PC-3 (cell line): Measurements from ENCODE around the gene FBXO42. TPM values are rescaled to one million over a fixed set of nuclear protein-coding genes. Genes with fewer than 3 reads are reported as not detected.

Source experiments
- ATAC-seq: fragments of 200-7000 bp; cut with Tn5 transposase; 2 replicates; pipeline ENCODE4 v1.9.1; 2020; ENCODE audit warnings: mild to moderate bottlenecking, moderate library complexity
- BruUV-seq: library from RNA; stranded (reverse); fragments of 400-500 nt; replicated peaks from 2 replicates; lab custom pipeline; 2021; lab: Mats Ljungman, UMichigan
- CTCF ChIA-PET: fragments of 300-600 bp; sonication (Branson Sonifier 250); formaldehyde crosslinking; loops from one replicate; lab custom pipeline; 2022; ENCODE audit warnings: antibody characterized with exemption; lab: Charles Lee
- POLR2A ChIA-PET: fragments of 300-600 bp; sonication (Branson Sonifier 250); formaldehyde crosslinking; loops from one replicate; lab custom pipeline; 2022; ENCODE audit warnings: antibody characterized with exemption; ENCODE audit not compliant: unreplicated experiment; lab: Charles Lee
- DNase-seq: peaks from one replicate; pipeline ENCODE4 v3.0.0-alpha.2; 2015
- H2AFZ ChIP-seq: fragments of 300-600 bp; sonication (generic); 2 replicates; pipeline ENCODE4 v1.6.0; 2016; ENCODE audit warnings: antibody characterized with exemption, low read length
- H3F3A ChIP-seq: fragments of 300-600 bp; sonication (generic); one replicate; pipeline ENCODE4 v1.6.0; 2017; ENCODE audit warnings: antibody characterized with exemption, low read length, control low read depth, mild to moderate bottlenecking; ENCODE audit not compliant: unreplicated experiment
- H3K27ac ChIP-seq: fragments of 300-600 bp; sonication (generic); 2 replicates; pipeline ENCODE4 v1.5.1; 2016; ENCODE audit warnings: mild to moderate bottlenecking, low read length
- H3K27me3 ChIP-seq: fragments of 300-600 bp; sonication (generic); 2 replicates; pipeline ENCODE4 v1.6.1; 2016; ENCODE audit warnings: low read length, mixed read lengths
- H3K36me3 ChIP-seq: fragments of 300-600 bp; sonication (generic); 2 replicates; pipeline ENCODE4 v1.6.1; 2016; ENCODE audit warnings: low read depth, mixed run types, low read length, mixed read lengths
- H3K4me1 ChIP-seq: fragments of 300-600 bp; sonication (generic); 2 replicates; pipeline ENCODE4 v1.5.1; 2016; ENCODE audit warnings: low read length; ENCODE audit not compliant: insufficient read depth
- H3K4me2 ChIP-seq: fragments of 300-600 bp; sonication (generic); 2 replicates; pipeline ENCODE4 v1.6.0; 2016; ENCODE audit warnings: low read length
- H3K4me3 ChIP-seq: fragments of 300-600 bp; sonication (generic); 2 replicates; pipeline ENCODE4 v1.5.1; 2016; ENCODE audit warnings: mild to moderate bottlenecking, low read length, mixed read lengths
- H3K79me2 ChIP-seq: fragments of 300-600 bp; sonication (generic); 2 replicates; pipeline ENCODE4 v1.6.1; 2017; ENCODE audit warnings: low read length, mixed read lengths
- H3K9ac ChIP-seq: fragments of 300-600 bp; sonication (generic); 2 replicates; pipeline ENCODE4 v1.6.0; 2016; ENCODE audit warnings: mild to moderate bottlenecking, low read length
- H3K9me2 ChIP-seq: fragments of 300-600 bp; sonication (generic); replicated peaks from 2 replicates; pipeline ENCODE4 v1.6.1; 2016; ENCODE audit warnings: mixed run types, low read length, mixed read lengths
- H3K9me3 ChIP-seq: fragments of 300-600 bp; sonication (generic); 2 replicates; pipeline ENCODE4 v1.6.1; 2016; ENCODE audit warnings: low read length, mixed read lengths
- H4K20me1 ChIP-seq: fragments of 300-600 bp; sonication (generic); 2 replicates; pipeline ENCODE4 v1.6.1; 2016; ENCODE audit warnings: low read length, mixed read lengths
- CTCF ChIP-seq: fragments of 300-600 bp; sonication (generic); conservative IDR thresholded peaks from 2 replicates; pipeline ENCODE4 v1.5.1; 2017; ENCODE audit warnings: antibody characterized with exemption, low read depth, mild to moderate bottlenecking, low read length
- EZH2 ChIP-seq: fragments of 300-600 bp; sonication (generic); IDR thresholded peaks from one replicate; pipeline ENCODE4 v1.6.1; 2017; ENCODE audit warnings: antibody characterized with exemption, mild to moderate bottlenecking, low read length; ENCODE audit not compliant: unreplicated experiment
- EZH2phosphoT487 ChIP-seq: fragments of 300-600 bp; sonication (generic); IDR thresholded peaks from 2 replicates; pipeline ENCODE4 v1.6.1; 2018; ENCODE audit warnings: mild to moderate bottlenecking, antibody characterized with exemption, low read length, borderline replicate concordance
- intact Hi-C: fragments of 100-400 bp; cut with micrococcal nuclease; formaldehyde crosslinking; loops from 2 replicates; pipeline ENCODE4 v1.9.0; 2023
- total RNA-seq: library from RNA; depleted of rRNA; stranded (reverse); fragments of >200 nt; gene quantifications from 2 replicates; pipeline ENCODE4 v1.2.3, GENCODE V29; 2014

FBXO42 gene
- total RNA-seq, 1 experiment from 2014 or later: 16.0 TPM

DNA sequence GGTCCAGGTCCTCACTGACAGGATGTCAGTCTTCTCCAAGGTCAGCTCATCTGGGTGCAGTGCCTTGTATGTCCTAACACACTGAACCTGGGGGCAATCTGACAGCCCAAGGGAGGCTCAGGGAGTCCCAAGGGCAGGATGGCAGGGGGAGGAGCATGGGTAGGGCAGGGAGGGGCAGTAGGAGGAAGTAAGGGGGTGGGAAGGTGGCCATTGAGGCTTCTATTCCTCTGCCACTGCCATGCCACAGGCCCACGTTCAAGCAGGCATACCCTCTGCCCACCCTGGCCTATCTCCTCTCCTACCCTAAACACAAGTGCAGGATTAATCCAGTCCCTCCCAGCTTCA, 153.2 kb downstream of the FBXO42 start:
- no peak overlapping the region for H3K4me3 ChIP-seq
- H3K9me3 ChIP-seq: no peaks in the 10 kb centered on the region
- DNase-seq: no peak
- no peaks in the 10 kb centered on the region for H3K9me2 ChIP-seq
- no peaks in the 10 kb centered on the region for H3K79me2 ChIP-seq
- no peaks in the 10 kb centered on the region for H3K27me3 ChIP-seq
- no peaks in the 10 kb centered on the region for H4K20me1 ChIP-seq
- TF ChIP-seq CTCF (no peak), EZH2phosphoT487 (no peak), EZH2 (no peak)
- intact Hi-C loops: no loop called here
- ATAC-seq: no peak
- POLR2A ChIA-PET: no interaction called here
- no peak overlapping the region for H3K27ac ChIP-seq
- no peaks in the 10 kb centered on the region for H3F3A ChIP-seq
- H2AFZ ChIP-seq: no peak overlapping the region
- no peaks in the 10 kb centered on the region for H3K4me1 ChIP-seq
- BruUV-seq: no TSS peak
- no peak overlapping the region for H3K4me2 ChIP-seq
- H3K36me3 ChIP-seq: no peaks in the 10 kb centered on the region
- H3K9ac ChIP-seq: no peak overlapping the region
- CTCF ChIA-PET: no interaction called here

- Histone ChIP-seq H3K4me3 (no peak overlapping the region), H3K36me3 (no peaks in the 10 kb centered on the region), H3K4me1 (no peaks in the 10 kb centered on the region), H4K20me1 (no peaks in the 10 kb centered on the region), H2AFZ (no peak overlapping the region), H3K4me2 (no peak overlapping the region), H3K27me3 (no peaks in the 10 kb centered on the region), H3K9ac (no peak overlapping the region), H3K27ac (no peak overlapping the region), H3K9me3 (no peaks in the 10 kb centered on the region), H3K79me2 (no peaks in the 10 kb centered on the region), H3F3A (no peaks in the 10 kb centered on the region), H3K9me2 (no peaks in the 10 kb centered on the region)
- no TSS peak for BruUV-seq
- no peak for ATAC-seq
- TF ChIP-seq EZH2phosphoT487 (no peak), CTCF (no peak), EZH2 (no peak)
- no peak for DNase-seq
- POLR2A ChIA-PET: no interaction called here
- intact Hi-C loops: no loop called here
- CTCF ChIA-PET: no interaction called here
These were observed 153.7 kb downstream of the FBXO42 start for GRCh38 chr1:16198444-16199156.

DNA sequence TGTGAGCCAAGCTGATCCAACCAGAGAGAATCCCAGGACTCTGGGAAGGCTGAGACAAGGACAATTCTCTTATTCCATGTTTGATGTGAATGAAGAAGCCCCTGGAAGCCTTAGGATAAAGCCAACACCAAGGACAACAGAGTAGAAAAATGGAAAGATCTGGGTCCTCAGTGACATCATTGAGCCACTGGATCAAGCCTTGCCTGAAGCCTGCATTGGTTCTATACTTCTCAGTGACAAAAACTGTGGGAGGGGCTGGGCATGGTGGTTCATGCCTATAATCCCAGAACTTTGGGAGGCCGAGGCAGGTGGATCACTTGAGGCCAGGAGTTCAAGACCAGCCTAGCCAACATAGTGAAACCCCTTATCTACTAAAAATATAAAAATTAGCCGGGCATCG, 155.4 kb downstream of the FBXO42 start:
- CTCF ChIA-PET: no interaction called here
- TF ChIP-seq CTCF (no peak), EZH2 (no peak)

More for the DNA sequence above, 155.4 kb downstream of the FBXO42 start:
- BruUV-seq: no TSS peak
- POLR2A ChIA-PET: no interaction called here
- H3K9me2 ChIP-seq: no peaks in the 10 kb centered on the region
- no peaks in the 10 kb centered on the region for H3K9me3 ChIP-seq
- H3K27ac ChIP-seq: no peak overlapping the region
- no peak overlapping the region for H3K9ac ChIP-seq
- intact Hi-C loops: no loop called here
- no peaks in the 10 kb centered on the region for H3K79me2 ChIP-seq
- no peaks in the 10 kb centered on the region for H3K4me1 ChIP-seq
- no peak overlapping the region for H3K4me2 ChIP-seq
- ATAC-seq (no peak), DNase-seq (no peak)
- H3F3A ChIP-seq: no peaks in the 10 kb centered on the region
- H3K27me3 ChIP-seq: no peaks in the 10 kb centered on the region
- H4K20me1 ChIP-seq: no peaks in the 10 kb centered on the region
- H3K4me3 ChIP-seq: no peak overlapping the region
- no peaks in the 10 kb centered on the region for H3K36me3 ChIP-seq
- no peak overlapping the region for H2AFZ ChIP-seq
